ACHN (cell line): Measurements from ENCODE around the gene FTO.

Experiments used
- DNase-seq: peaks from one replicate; pipeline ENCODE4 v3.0.0-alpha.2; 2015
- in situ Hi-C: cut with HindIII; loops from 2 replicates; pipeline ENCODE4 v1.10.0; 2017; ENCODE audit warnings: low sequenced_read_pairs, low pct_ligation_motif_present, low pct_unique_long_range_greater_than_20kb

The FTO gene

DNA sequence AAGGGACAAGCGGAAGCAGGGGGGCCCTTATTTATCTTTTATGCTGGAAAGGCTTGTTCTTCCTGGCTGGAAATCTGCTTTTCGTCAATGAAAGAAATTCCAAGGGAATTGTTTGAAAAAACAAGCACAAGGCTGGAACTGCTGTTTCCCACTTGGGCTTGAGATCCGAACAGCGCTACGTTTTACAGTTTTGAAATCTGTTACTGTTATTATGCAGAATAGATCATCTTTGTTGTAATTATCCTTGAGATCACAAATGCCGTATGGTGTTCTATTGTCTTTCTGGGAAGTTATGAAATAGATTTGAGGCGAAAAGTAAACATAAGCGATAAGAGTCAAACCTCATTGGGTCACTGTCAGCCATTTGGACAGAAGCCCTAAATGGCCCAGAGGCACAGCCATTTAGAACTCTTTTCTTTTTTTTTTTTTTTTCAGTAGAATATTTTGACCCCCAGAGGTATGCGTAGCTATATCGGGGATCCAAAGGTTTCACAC, 359.4 kb downstream of the FTO start:
- in situ Hi-C loops: no loop called here
- no peak for DNase-seq

DNA sequence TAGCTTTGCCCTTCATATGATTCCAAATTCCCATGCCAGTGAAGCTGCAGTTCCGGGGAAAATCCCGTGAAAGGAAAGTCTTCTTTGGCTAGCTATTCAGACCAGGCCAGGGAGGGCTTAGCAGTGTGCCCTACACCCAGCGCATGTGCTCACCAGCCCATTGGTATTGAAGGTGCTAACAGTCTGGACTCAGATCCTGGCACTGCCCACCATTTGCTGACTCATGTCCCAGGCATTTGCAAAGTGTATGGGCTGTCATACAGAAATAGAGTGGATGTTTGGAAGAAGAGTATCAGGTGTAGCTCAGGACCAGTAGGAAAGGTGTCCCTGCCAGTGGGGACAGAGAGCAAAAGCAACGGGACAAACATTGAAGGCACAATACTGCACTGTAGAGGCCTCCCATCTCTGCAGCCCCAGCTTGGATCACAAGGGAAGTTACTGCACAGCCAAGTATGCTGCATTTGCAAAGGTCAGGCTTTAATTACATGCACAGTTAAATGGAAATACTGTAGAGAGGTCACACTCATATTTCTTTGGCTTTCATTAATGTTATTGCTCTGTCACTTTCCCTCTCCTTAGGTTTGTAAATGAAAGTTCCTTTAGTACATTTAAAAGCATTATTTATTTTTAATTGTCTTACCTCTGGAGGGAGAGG, 362.6 kb downstream of the FTO start:
- peak; percentile 53 for DNase-seq
- in situ Hi-C loops: no loop called here

DNA sequence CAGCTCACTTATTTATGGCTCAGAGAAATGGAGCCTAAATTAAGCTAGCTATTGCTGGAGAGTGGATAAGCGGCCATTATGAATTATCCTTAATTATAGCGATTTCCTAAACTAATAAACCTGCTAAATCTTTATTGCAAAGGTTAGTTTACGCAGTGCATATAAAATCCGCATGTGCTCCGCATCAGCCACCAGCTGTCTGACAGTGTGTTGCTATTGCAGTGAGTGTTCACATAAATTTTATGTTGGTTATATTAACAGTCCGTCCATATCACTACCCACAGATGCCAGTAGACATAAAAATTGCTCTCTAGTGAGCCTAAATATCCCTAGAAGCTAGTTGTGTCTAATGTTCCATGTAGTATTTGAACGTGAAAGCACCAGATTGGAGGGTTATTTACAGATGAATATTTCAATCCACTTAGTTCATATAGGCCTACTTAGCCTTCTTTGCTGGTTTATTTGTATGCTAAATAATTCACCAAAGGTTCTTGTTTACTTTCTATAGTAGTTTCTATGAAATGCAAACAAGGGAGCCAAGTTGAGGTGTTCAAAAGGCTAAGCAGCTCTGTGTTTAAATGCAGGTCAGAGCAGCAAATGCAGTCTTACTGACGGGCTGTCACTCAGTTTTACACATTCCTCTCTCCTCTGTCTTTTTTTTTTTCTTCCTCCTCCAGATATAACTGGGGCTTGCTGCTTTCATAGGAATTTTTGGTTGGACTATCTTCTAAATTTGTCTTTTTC, 363.5 kb downstream of the FTO start:
- DNase-seq: no peak
- in situ Hi-C loops: no loop called here

DNA sequence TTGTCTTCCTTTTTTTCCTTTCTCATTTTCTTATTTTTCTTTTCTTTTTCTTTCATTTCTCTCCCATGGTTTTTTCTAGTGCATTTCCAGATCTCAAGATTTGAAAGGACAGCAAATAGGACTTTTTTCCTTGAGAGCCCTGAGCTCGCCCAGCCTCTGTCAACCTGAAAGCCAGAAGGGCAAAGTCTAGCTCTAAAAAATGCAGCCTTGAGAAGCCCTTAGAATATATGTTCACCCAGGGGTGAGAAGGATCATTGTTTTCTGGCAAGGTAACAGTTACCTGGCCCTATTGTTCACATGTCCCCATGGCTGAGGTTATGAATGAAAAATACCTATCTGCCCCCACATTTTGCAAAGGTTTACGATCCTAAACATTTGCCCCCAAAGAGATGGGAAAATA, 364.3 kb downstream of the FTO start:
- DNase-seq: no peak
- in situ Hi-C loops: no loop called here

DNA sequence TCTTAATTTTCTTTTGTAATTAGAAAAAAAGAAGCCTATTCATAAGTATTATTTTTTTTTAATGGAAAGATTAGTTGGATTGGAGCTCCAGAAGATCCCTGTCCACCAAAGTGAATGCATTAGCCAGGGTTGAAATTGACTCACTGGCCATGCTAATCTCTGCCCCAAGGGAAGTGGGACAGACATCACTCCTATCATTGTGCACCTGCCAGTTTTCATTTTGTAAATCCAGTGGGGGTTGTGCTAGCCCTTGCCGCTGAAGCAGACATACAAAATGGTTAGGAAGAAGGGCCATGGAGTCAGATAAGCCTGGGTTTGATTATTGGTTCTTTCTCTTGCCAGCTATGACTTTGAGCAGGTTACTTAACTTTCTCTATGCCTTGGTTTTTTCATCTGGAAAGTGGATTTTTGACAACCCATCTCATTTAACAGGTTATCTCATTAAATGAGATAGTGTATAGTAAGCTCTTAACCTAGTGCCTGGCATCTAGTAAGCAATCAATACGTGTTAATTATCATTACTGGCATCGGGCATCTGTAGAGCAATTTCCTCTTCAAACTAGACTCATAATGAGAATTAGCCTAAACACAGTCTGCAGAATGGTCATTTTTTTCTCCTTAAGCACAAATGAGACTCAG, 365.8 kb downstream of the FTO start:
- DNase-seq: no peak
- in situ Hi-C loops: no loop called here

DNA sequence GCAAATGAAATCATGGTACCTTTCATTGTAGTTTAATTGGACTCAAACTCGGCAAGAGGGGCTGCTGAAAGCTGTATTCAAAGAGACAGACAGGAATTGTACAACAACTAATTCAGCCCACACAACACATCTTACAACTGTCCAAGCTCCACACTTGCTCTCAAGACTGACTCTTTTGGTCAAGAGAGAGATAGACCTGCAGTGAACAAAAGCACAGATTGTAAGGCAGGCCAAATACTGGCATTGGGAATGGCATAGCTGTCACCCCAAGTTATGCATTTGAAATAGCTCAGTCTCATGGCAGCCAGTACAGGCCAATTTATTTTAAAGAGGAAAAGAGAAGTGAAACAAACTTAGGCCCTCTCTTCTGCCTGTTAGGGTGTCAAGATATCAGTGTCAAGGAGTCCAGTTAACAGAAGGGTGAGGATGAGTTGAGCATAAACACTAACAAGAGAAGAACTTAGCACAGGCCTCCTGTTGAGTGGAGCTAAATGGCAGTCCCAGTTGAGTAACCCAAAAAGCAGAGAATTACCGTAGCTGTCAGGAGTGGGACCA, 366.9 kb downstream of the FTO start:
- in situ Hi-C loops: no loop called here
- DNase-seq: no peak

DNA sequence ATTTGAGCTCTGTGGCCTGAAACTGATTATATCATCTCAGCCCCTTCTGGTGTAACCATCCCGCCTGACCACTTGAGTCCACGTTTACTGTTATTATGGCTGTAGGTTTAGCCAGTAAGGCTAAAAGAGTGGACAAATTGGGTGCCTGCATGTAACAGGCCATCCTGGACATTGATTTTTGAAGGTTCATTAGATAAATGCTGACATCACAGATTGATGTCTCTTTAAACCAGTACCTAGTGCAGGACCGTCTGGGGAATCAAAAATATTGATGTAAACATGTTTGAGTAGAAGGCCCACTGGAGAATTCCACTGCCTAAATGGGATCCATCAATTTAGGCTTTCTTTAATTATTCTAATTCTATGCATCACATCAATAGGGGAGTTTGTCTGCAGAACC, 367.6 kb downstream of the FTO start:
- in situ Hi-C loops: no loop called here
- no peak for DNase-seq

DNA sequence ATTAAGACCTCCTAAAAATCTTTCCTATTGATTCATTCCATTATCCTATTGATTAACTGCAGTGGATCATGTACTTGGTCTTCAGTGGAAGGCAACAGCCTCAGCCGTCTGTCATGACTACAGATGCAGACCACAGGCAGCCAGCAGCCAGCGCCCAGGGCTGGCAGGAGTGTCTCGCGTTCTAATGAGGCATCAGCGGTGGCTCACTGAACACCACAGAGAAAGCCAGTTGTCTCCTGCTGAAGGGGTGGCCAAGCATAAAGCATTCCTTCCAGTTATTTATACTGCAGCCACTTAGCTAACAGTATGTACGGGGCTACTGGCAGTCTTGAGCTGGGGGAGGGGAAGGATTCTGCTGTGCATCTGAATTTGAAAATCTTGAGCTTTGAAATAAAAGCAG, 368.3 kb downstream of the FTO start:
- no peak for DNase-seq
- in situ Hi-C loops: no loop called here

DNA sequence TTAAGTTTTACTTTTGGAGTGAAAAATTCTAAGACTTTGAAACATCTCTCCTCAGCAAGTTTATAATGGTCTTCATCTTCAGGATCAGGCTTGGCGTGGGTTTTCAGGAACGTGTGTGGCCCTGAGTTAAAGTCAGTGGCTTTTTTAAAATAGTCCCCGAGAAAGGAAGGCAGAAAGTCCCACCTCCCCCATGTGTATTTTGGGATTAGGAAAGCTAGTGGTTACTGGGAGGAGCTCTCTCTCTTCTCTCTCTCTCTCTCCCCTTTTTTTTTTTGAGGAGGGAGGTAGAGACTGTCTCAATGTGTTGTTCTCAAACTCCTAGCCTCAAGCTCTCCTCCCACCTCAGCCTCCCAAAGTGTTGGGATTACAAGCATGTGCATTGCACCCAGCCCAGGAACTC, 369.4 kb downstream of the FTO start:
- DNase-seq: no peak
- in situ Hi-C loops: no loop called here

DNA sequence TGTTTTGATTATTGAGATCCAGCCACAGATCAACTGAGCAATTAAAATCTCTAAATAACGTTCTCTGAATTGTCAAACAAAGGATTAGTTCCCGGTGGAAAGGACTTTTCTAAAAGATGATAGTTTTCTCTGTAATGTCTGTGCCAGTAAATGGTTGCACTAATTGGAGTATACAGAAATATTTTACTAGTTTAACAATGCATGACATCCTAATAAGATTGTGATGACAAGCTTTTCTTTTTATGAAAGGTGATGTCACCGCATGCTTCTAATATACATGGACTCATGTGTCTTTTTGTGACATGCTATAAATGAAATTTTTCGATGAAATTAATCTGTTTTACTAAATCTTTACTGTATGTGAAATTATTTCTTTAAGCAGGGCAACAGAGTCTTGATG, 371.5 kb downstream of the FTO start:
- DNase-seq: no peak
- in situ Hi-C loops: no loop called here

DNA sequence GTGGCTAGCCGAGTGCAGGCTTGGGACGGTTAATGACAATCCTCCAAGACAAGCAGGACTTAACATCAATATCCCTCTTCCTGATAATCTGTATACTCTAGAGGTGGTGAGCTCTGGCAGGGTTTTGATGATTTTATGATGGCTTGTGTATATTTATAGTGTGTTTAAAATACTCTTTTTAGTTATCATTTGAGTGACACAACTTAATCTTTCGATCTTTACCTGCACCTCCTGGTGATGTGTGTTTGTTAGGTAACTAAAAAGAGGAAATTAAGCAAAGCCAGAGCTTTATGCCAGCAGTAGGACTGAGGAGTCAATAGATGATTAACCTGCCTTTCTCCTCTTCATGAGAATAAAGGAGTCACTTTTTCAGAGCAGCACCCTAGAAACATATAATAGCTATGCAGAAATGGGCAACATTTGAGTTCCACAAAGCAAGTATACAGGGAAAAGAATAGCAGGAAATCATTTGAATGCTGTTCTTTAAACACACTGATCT, 372.1 kb downstream of the FTO start:
- no peak for DNase-seq
- in situ Hi-C loops: no loop called here

DNA sequence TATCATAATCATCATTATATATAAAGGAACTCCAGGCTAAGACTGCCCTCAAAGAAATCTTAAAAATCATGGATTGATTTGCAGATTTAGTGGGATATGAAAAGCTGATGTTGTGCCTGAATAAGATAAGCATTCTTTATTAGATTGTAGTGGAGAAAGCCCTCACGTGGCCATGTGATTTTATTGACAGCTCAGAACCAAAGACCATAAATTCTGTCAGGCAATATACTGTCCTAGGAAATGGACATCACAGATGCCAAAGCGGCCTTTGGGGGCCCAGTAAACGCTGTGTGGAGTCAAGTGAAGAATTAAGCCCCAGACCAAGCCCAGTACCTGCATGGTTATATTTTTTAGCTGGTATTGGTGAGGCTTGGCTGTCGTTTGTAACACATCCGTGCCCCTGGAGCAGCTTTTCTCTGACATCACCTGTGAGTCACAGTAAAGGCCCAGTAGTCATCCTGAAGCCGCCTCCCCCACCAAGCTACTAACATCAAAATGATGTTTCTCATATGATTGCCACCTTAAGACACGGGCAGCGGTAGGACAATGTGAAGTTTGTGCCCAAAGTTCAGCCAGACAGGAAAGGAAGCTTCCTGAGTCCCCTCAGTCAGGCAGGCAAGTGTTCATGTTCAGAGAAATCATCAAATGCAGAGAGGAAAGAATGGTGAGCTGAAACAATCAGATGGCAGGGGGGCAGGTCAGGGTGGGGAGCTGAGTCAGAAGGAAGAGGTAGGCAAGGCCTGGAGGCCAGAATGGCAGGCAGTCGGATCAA, 373.3 kb downstream of the FTO start:
- in situ Hi-C loops: no loop called here
- DNase-seq: peak; percentile 78

DNA sequence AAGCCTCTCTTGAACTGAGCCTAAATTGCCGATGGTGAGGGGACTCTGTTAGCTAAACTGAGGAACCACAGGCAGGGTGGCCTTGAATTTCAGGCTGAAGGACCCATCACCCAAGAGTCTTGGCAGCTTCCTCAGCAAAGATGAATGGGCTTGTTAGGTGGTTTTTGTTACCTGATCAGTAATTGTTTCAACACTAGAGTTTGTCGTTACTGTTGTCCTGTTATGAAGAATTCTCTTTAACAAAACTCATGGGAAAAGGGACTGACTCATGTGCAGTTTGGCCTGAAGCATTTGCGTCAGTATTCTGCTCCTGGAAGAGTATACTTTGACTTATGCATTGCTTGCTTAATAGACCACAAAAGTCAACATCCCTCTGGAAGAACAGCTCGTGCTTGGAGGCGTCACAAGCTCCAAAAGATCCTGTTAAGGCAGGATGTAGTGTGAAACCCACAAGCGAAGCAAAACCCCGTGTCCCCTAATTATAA, 376.6 kb downstream of the FTO start:
- DNase-seq: no peak
- in situ Hi-C loops: no loop called here

DNA sequence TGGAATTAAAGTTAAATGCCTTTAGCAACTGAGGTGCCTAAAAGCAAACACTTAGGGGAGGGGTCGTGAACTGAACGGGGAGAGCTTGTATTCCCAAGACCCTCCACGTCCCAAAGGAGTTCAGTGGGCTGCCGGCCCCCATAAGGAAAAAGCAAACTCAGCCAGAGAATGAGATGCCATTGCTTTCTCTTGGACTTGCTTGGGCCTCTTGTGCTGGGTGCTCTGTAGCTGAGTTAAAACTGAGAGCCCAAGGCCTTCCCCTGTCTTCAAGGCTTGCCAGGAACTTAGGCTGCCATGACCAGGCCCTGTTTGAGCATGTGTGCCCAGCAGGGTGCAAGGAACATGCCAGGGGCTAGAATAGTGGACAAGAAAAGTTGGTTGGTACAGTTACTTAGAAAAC, 382.8 kb downstream of the FTO start:
- in situ Hi-C loops: no loop called here
- DNase-seq: no peak

DNA sequence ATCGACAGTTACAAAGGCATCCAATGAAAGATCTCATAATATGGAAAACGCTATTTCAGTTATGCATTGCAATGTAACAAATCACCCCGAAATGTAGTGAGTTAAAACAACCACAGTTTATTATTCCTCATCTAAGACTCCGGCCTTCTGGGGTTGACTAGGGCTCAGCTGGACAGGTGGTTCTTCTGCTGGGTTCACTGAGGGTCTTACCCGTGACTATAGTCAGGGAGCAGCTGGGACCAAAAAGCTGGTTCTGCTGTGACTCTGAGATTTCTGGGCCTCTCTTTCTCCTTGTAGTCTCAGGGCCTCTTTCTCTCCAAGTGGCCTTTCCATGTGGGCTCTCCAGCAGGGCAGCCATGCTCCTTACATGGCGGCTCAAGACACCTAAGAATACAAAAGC, 386.6 kb downstream of the FTO start:
- in situ Hi-C loops: no loop called here
- DNase-seq: no peak

DNA sequence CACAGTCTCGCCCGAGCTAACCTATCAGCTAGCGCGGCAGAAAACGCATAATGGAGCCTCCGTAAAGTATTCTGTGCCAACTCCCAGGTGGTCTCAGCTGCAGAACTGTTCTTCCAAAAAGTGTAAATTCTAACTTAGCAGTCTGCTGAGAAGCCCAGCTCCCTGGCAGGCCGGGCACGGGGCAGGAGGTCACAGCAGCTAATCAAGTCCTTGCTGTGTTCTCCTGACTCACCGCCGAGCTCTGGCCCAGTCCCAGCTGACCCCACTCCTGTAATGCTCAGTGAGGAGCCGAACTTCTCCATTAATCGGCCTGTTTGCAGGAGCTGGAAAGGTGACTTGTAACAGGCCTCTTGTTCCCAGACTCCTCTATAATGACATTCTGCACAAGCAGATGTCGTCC, 389.3 kb downstream of the FTO start:
- DNase-seq: no peak
- in situ Hi-C loops: no loop called here

DNA sequence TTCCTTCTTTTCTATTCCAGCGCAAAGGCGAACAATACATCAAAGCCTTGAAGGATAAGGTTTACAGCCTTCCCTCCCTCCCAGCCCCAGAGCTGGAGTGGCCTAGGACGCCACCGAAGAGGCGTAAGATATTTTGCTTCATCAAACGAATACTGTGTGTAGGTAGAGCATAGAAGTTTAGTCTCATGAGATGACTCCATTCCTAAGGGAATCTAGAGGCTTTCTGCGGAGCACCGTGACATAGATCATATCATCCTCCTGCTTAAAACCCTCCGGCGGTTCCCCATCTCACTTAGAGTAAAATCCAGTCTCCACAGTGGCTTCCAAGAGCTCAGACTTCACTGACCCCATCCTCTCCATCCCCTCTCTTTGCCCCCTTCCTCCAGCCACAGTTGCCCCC, 390.7 kb downstream of the FTO start:
- in situ Hi-C loops: no loop called here
- DNase-seq: no peak

DNA sequence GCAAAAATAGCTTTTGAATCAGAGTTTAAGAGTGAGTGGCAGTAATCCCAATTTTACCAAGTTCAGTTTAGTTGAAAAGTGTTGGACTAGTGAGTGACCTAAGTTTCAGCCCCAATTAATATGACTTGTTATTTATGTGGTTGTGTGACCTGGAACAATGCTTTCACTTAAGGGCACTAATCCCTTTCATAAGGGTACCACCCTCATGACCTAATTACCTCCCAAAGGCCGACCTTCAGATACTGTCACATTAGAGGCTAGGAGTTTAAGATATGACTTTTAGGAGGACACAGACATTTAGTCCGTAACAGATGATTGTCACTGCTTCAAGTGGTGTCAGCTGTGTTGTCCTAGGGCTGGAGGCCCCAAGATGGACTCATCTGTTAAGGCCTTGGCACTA, 392.7 kb downstream of the FTO start:
- in situ Hi-C loops: no loop called here
- no peak for DNase-seq

DNA sequence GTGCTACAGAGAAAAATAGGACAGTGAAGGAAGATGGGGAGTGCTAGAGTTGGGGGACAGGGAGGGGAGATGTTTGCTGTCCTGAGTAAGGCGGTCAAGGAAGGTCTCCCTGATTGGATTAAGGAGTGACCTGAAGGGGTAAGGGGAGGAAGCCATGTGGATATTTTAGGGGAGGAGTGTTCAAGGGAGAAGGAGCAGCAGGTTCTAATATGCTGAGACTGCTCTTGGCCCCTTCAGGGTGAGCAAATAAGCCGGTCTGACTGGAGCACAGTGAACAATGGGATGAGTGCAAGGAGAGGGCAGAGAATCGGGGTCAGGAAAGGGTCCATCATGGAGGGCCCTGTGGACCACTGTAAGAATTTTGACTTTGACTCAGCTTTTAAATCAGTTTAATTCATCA, 393.8 kb downstream of the FTO start:
- DNase-seq: no peak
- in situ Hi-C loops: no loop called here
